K562 (cell line): Measurements from ENCODE around the gene ARHGAP4. TPM values are rescaled to one million over a fixed set of nuclear protein-coding genes. Genes with fewer than 3 reads are reported as not detected.
A peak's percentile ranks its signal among the peaks of the same experiment; 100 is the strongest.

Source experiments
- ARID4B ChIP-seq: sonication (generic); formaldehyde crosslinking; IDR thresholded peaks from 2 replicates; pipeline ENCODE4 v1.8.0; 2022; ENCODE audit warnings: mild to moderate bottlenecking, missing genetic modification reagents
- ARNT ChIP-seq, 2 experiments: fragments of 450-650 bp; IDR thresholded peaks; 2 replicates each; pipeline ENCODE4 v1.6.1; 2016; ENCODE audit warnings: mild to moderate bottlenecking in 1 of 2
- BCOR ChIP-seq: fragments of 450-650 bp; IDR thresholded peaks from 2 replicates; pipeline ENCODE4 v1.6.1; 2016
- CAMTA2 ChIP-seq: fragments of 250-450 bp; sonication (Bioruptor Pico); conservative IDR thresholded peaks from 2 replicates; pipeline ENCODE4 v1.5.1; 2022
- ELF4 ChIP-seq: fragments of 450-650 bp; formaldehyde crosslinking; IDR thresholded peaks from 2 replicates; pipeline ENCODE4 v1.4.0; 2022; ENCODE audit warnings: missing genetic modification characterization
- EP400 ChIP-seq: fragments of 450-650 bp; IDR thresholded peaks from 2 replicates; pipeline ENCODE4 v1.6.1; 2017; ENCODE audit warnings: antibody characterized with exemption, mild to moderate bottlenecking, moderate library complexity
- ETS1 ChIP-seq: conservative IDR thresholded peaks from 2 replicates; pipeline ENCODE4 v1.6.1; 2011; ENCODE audit warnings: low read depth, mild to moderate bottlenecking, low read length; ENCODE audit not compliant: control insufficient read depth
- GABPB2 ChIP-seq: fragments of 250-450 bp; sonication (Bioruptor Pico); conservative IDR thresholded peaks from 2 replicates; pipeline ENCODE4 v1.5.1; 2021; ENCODE audit warnings: mild to moderate bottlenecking
- KDM1A ChIP-seq, 2 experiments: fragments of 450-650 bp; IDR thresholded peaks; 2 replicates each; pipeline ENCODE4 v1.6.1; 2016; ENCODE audit warnings: mild to moderate bottlenecking in 2 of 2
- MEF2A ChIP-seq: IDR thresholded peaks from 2 replicates; pipeline ENCODE4 v1.6.1; 2011; ENCODE audit warnings: low read depth, mild to moderate bottlenecking, low read length, moderate library complexity; ENCODE audit not compliant: control insufficient read depth
- PHTF2 ChIP-seq: fragments of 250-450 bp; sonication (Bioruptor Pico); IDR thresholded peaks from 2 replicates; pipeline ENCODE4 v1.5.0; 2021; ENCODE audit warnings: mild to moderate bottlenecking
- SRF ChIP-seq, 2 experiments: fragments of 250-450, 450-650 bp in 1 of 2; sonication (Bioruptor Pico) in 1 of 2; sonication (generic) in 1 of 2; formaldehyde crosslinking; IDR thresholded peaks; 2 replicates each; pipeline versions ENCODE4 v1.5.0 to v1.5.1; 2020 to 2022; ENCODE audit warnings: mild to moderate bottlenecking in 1 of 2, missing genetic modification reagents in 1 of 2
- TEAD4 ChIP-seq, 2 experiments: sonication (generic) in 1 of 2; formaldehyde crosslinking in 1 of 2; IDR thresholded peaks; 2 replicates each; pipeline versions ENCODE4 v1.6.1 to v1.8.0; 2012 to 2022; ENCODE audit warnings: borderline replicate concordance in 1 of 2, inconsistent platforms in 1 of 2, low read length in 1 of 2, mild to moderate bottlenecking in 1 of 2, missing genetic modification reagents in 1 of 2
- TOE1 ChIP-seq, 2 experiments: fragments of 450-650 bp in 1 of 2; sonication (generic) in 1 of 2; formaldehyde crosslinking in 1 of 2; IDR thresholded peaks; 2 replicates each; pipeline versions ENCODE4 v1.7.1 to v1.8.0; 2016 to 2022; ENCODE audit warnings: borderline replicate concordance in 2 of 2, mild to moderate bottlenecking in 2 of 2, antibody characterized with exemption in 1 of 2, inconsistent platforms in 1 of 2, low read depth in 1 of 2, missing genetic modification reagents in 1 of 2, moderate library complexity in 1 of 2
- ZBTB7A ChIP-seq: IDR thresholded peaks from 2 replicates; pipeline ENCODE4 v1.6.1; 2011; ENCODE audit warnings: low read depth, mild to moderate bottlenecking, low read length, moderate library complexity, borderline replicate concordance; ENCODE audit not compliant: control insufficient read depth
- ZNF431 ChIP-seq: sonication (generic); formaldehyde crosslinking; IDR thresholded peaks from 2 replicates; pipeline ENCODE4 v1.8.0; 2022; ENCODE audit warnings: mild to moderate bottlenecking, missing genetic modification reagents
- polyA plus RNA-seq, 8 experiments: library from polyadenylated mRNA; depleted of rRNA in 4 of 8; stranded (reverse) in 5 of 8; unstranded in 3 of 8; fragments of >200 nt; fragmentation: Nextera tagmentation in 2 of 8; fragmentation: Illumina TruSeq in 1 of 8; extraction: Ambion mirVana in 2 of 8; extraction: Trizol in 1 of 8; gene quantifications; 2 replicates each; pipeline versions ENCODE4 v1.2.1 to v1.2.3, GENCODE V29; 2011 to 2014; ENCODE audit warnings: inconsistent platforms in 1 of 8, missing spikeins in 1 of 8
- total RNA-seq, 7 experiments: library from RNA; depleted of rRNA in 6 of 7; stranded (reverse); fragments of >200 nt in 6 of 7; fragmentation: Illumina TruSeq in 2 of 7; extraction: Trizol in 2 of 7; gene quantifications; 2 replicates each; pipeline versions ENCODE4 v1.2.1 to v1.2.3, GENCODE V29; 2011 to 2021; ENCODE audit warnings: low replicate concordance in 1 of 7

ARHGAP4 gene
- total and polyA plus RNA-seq, 9 of the 15 experiments (the other 6 are each of a cell fraction or from before 2014, with no cell fraction given), result 0.30 to 81.8 (median 13.5) TPM

GRCh38 chrX:153875391-153876111 lies 50.5 kb downstream of the ARHGAP4 start (continued):
- peak; percentile 100 for TF ChIP-seq ARID4B
- TF ChIP-seq BCOR, result no peak
- TF ChIP-seq EP400, result no peak
- no peak for TF ChIP-seq CAMTA2 (CRISPR knock-in tag)
- TF ChIP-seq ZNF431, result peak; percentile 87
- TF ChIP-seq KDM1A (IDR thresholded peaks at IDR 0.05), result no peak
- peak; percentile 91; the same call in 1 of the 2 replicates for TF ChIP-seq ETS1
- TF ChIP-seq PHTF2 (CRISPR knock-in tag), result no peak
- TF ChIP-seq ARNT (IDR thresholded peaks at IDR 0.05), result no peak
- no peak for TF ChIP-seq MEF2A
- no peak for TF ChIP-seq ZBTB7A
- TF ChIP-seq GABPB2 (CRISPR knock-in tag), result no peak
- TF ChIP-seq SRF (CRISPR knock-in tag; IDR thresholded peaks at IDR 0.05), result peak in 1 of 2 experiments; percentile 96; a peak in 2 of 4 replicates
- 0 out of 2 replicates have a peak, but pooled peaks have one; percentile 13 for TF ChIP-seq TEAD4 (IDR thresholded peaks at IDR 0.05; ENCODE audit: low read length)
- TF ChIP-seq TEAD4 (CRISPR knock-in tag; IDR thresholded peaks at IDR 0.05; ENCODE audit: borderline replicate concordance), result peak; percentile 98
- no peak for TF ChIP-seq TOE1 (IDR thresholded peaks at IDR 0.05; ENCODE audit: borderline replicate concordance)
- TF ChIP-seq TOE1 (CRISPR knock-in tag; IDR thresholded peaks at IDR 0.05; ENCODE audit: borderline replicate concordance, low read depth), result peak; percentile 99
- no peak for TF ChIP-seq ELF4 (CRISPR knock-in tag)
